Hematopoietic multipotent progenitor cell treated with erythropoietin and hydrocortisone succinate and interleukin-3 and kit ligand, for 4 days (in vitro differentiated cells): ENCODE measurements around the gene TPRG1L.
"Not testable (repeated sequence)": the region's sequence is repeated elsewhere in the genome, so short reads cannot be mapped to it uniquely, and the experiment has no call there.

Source experiments
- DNase-seq: peaks from one replicate; pipeline ENCODE4 v3.0.0-alpha.2; 2015

Gene TPRG1L

GRCh38 chr1:3624200-3625136 is at the start of gene TPRG1L:
TSS of gene TPRG1L (plus strand) at chr1:3625015. CDS start at chr1:3625073, 58 bp downstream.
- peak; percentile 99 for DNase-seq

GRCh38 chr1:3575515-3575914 is 49.3 kb upstream of the TPRG1L start:
- not testable (repeated sequence) for DNase-seq

GRCh38 chr1:3575993-3576392 is 48.8 kb upstream of the TPRG1L start:
- no peak for DNase-seq

- DNase-seq = no peak
These were observed 47.5 kb upstream of the TPRG1L start for GRCh38 chr1:3577300-3577699.

GRCh38 chr1:3577711-3578432 is 46.9 kb upstream of the TPRG1L start:
- DNase-seq = no peak

- no peak for DNase-seq
These were observed 46.4 kb upstream of the TPRG1L start for GRCh38 chr1:3578433-3578805.

GRCh38 chr1:3578906-3579305 is 45.9 kb upstream of the TPRG1L start:
- no peak for DNase-seq

- DNase-seq = no peak
These were observed 45.2 kb upstream of the TPRG1L start for GRCh38 chr1:3579626-3580025.

- DNase-seq = no peak
These were observed 44.6 kb upstream of the TPRG1L start for GRCh38 chr1:3580231-3580630.

- DNase-seq = no peak
These were observed 43.3 kb upstream of the TPRG1L start for GRCh38 chr1:3581296-3582036.

GRCh38 chr1:3583751-3584150 is 41.1 kb upstream of the TPRG1L start:
- DNase-seq = not testable (repeated sequence)

- DNase-seq = no peak
These were observed 39.9 kb upstream of the TPRG1L start for GRCh38 chr1:3584915-3585314.

GRCh38 chr1:3585353-3585868 is 39.4 kb upstream of the TPRG1L start:
- DNase-seq = not testable (repeated sequence)

GRCh38 chr1:3585940-3586568 is 38.8 kb upstream of the TPRG1L start:
- no peak for DNase-seq

GRCh38 chr1:3586986-3587759 is 37.6 kb upstream of the TPRG1L start:
- DNase-seq = no peak

GRCh38 chr1:3588395-3588794 is 36.4 kb upstream of the TPRG1L start:
- DNase-seq = peak; percentile 31

- DNase-seq = no peak
These were observed 34.6 kb upstream of the TPRG1L start for GRCh38 chr1:3590139-3590763.

GRCh38 chr1:3590951-3591865 is 33.6 kb upstream of the TPRG1L start:
- no peak for DNase-seq

GRCh38 chr1:3593334-3593733 is 31.5 kb upstream of the TPRG1L start:
- no peak for DNase-seq

- DNase-seq = no peak
These were observed 31.1 kb upstream of the TPRG1L start for GRCh38 chr1:3593745-3594144.
